Suppressor macrophage treated with lipopolysaccharide for 4 hours (primary cell): ENCODE data around the gene GABPB1.

Source experiments
- DNase-seq: peaks from one replicate; pipeline ENCODE4 v3.0.0-alpha.2; 2020

Gene GABPB1

DNA sequence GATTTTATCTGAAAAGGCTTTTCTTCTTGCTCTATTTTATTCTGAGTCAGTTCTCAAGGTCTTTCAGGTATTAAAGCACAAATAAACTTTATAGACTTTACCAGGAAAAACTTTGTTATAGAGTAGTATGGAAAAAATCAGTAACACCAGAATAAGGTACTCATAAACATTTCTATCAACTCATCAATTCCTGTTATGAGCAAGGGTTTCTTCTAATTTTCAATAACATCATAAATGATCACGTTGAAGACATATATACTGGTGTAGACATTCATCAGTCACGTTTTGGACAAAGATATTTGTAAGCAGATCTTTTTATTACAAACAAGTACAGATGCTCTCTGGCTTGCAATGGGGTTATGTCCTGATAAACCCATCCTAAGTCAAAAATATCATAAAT, 79.9 kb downstream of the GABPB1 start:
- no peak for DNase-seq

DNA sequence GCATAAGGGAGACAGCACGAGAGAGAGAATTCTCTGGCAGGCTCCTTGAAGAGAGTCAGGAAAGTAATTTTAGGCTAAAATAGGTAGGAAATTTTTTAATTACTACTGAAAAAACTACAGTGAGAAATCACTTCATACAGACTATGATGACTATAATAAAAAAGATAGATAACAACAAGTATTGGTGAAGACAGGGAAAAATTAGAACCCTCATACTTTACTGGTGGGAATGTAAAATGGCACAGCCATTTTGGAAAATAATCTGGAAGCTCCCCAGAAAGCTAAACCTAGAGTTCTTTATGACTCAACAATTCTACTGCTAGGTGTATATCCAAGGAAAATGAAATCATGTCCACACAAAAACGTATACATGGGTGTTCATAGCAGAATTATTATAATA, 87.4 kb downstream of the GABPB1 start:
- no peak for DNase-seq

DNA sequence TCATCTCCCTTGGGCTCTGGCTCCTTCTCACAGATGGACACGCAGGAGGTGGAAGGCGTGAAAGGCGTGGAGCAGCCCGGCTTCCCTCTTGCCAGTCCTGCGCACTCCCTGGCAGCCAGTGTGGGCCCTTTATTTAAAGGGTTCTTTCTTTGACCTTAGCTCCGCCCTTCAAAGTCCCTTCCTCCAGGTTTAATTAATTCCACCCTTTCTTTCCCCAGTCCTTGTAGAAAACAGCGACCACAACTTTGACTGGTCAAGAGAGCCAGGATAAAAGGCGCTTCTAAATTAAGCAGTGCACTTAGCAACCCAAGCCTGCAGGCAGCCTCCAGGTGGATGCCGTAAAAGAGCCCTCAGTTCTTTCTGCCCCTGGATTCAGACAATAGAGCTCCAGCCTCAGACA, 89.4 kb downstream of the GABPB1 start, which contains the start of gene HDC:
Gene HDC (minus strand): TSS at position 107 of the 400 bp plus-strand sequence. CDS start 103 bp downstream, at position 4.
- no peak for DNase-seq

DNA sequence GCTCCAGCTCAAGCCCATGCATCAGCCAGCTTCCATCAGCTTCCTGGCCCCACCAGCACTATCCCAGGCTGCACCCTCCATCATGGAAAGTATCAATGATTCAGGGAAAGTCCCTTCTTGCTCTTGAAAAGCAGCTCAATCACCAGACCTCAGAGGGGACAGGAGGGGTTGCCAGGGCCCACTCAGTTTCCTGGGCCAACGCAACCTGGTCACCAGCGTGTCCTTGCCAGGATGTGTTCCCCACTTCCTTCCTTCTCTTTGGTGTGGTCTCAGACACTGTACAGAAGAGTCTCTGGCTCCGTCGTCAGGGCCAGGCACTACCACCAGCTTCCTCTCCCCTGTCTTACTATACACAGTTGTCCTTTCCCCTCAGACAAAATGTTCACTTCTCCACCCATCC, 92.5 kb downstream of the GABPB1 start:
- no peak for DNase-seq

DNA sequence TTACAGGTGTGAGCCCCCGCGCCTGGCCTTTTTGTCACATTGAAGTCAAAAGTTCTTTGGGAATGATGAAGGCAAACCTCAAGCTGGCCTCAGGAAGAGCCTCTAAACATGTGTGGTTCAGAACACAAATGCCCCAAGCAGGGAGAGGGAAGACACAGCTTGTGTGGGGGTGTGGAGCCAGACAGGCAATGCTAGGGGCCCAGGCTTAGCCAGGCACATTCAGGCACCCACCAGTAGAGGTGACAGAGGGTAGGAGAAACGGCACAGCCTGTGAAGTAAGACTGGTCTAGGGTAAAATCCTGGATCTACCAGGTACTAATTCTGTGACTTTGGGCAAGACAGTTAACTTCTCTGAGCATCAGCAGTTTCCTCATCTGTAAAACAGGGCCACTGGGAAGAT, 93.0 kb downstream of the GABPB1 start:
- no peak for DNase-seq

DNA sequence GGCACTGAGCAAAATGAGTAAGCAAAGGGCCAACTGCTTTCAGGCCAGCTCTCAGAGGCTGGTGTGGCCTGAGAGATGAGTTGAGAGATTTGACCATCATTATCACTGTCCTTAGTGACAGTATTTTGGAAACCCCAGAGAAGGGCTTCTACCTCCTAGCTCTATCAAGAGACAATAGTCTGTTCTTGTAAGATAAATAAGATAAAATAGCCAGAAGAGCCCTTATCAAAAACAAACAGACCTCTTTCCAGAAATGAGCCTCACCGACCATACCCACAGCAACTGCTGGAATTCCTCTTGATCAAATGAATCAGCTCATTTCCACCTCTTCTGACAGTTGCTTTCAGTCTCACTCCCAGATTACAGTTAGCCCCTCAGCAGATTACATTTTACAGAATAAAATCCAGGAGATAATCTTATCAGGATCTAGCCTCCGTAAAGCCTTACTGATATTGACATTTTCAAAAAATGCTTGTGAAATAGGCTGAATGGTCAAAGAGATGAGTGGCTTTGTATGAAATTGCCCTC, 94.0 kb downstream of the GABPB1 start:
- DNase-seq, result no peak

DNA sequence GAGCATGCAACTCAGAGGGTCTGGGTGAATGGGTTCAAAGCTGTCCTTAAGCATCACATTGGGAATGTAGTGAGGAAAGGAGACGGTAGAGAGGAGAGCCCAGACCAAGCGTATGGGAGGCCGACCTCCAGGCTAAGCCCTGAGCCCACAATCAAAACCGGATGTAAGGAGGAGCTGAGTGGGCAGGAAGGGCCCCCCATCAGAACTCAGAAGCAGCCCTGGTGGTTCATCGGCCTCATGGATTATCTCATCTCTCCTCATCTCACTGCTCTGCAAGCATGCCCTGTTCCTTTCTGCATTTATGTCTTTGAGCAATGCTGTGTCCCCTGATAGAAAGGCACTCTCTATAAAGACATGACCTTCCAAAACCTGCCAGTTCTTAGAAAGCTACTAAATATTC, 95.7 kb downstream of the GABPB1 start:
- no peak for DNase-seq

DNA sequence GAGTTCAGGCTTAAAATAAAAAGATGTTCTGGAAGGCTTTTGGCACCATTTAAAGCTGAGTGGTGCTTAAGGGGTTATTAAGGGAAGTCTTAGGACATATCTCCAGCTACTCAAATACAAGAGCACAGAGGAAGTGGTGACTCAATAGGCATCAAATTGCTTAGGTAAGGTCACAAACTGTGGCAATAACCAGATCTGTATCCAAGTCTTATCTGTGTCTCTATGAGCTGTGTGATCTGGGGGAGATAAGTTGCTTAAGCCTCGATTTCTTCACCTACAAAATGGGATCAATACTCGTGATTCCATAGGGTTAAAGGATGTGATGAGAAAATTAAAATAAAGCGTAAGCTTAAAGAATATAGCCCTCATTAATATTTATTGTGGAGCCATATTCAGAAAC, 97.1 kb downstream of the GABPB1 start:
- peak; percentile 61 for DNase-seq

DNA sequence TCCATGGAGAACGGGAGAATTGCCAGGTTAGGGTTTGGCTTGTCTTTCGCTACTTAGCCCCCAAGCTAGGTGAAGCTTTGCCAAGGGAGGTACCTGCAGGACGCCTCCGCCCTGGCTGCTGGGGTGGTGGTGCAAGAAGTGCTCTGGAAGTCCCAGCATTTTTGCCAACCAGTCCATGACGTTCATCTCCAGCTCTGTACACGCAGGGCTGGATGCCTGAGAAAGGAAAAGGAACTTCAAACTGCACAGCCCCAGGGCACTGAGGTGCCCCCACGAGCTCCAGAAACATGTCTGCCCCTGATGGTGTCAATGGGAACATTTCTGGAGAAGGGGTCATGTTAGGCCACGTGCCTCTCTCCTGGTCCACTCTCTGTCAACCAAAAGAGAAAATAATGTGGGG, 97.7 kb downstream of the GABPB1 start:
- DNase-seq, result no peak

DNA sequence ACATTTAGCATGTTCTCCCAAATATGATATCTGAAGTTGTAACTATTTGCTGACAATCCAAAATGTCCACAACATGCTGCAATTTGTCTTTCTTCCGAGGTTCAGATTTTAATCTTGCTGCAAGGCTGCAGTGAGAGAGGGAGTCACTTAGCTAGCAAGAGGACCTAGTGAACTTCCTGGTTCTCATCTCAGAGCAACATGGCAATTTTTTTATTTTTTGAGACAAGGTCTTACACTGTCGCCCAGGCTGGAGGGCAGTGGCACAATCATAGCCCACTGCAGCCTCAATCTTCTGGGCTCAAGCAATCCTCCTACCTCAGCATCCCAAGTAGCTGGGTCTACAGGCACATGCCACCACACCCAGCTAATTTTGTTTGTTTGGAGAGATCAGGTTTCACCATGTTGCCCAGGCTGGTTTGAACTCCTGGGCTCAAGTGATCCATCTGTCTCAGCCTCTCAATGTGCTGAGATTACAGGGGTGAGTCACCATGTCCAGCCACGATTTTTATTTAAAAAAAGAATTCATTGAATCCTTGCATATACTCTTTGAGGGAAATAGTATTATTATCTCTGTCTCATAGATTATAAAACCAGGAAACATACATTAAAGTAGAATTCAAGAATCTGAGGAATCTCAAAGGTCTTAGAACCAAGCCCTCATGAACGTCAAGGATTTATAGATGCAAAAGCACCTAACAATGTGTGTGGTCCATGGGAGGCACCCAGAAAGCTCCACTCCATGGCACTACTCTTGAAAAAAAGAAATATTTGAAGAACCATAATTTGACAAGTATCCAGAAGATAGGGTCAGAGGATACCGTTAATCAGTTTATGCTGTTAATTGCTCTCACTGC, 98.6 kb downstream of the GABPB1 start:
- DNase-seq, result no peak

DNA sequence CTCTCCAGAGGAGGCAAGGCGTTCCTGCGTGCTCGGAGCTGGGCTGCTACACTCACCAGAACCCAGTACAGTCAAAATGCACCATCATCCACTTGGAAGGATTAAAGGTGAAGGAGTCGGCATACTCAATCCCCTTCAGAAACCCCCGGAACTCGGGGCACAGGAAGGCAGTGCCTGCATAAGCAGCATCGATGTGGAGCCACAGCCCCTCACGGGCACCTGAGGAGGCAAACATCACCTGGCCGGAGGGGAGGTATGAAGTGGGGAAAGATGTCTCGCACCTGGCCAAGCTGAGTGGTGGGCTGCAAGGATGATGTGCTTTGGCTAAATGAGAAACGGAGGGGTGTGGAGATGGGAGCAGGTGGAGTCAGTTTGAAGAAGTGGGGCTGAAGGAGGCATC, 102.4 kb downstream of the GABPB1 start:
- DNase-seq, result no peak

DNA sequence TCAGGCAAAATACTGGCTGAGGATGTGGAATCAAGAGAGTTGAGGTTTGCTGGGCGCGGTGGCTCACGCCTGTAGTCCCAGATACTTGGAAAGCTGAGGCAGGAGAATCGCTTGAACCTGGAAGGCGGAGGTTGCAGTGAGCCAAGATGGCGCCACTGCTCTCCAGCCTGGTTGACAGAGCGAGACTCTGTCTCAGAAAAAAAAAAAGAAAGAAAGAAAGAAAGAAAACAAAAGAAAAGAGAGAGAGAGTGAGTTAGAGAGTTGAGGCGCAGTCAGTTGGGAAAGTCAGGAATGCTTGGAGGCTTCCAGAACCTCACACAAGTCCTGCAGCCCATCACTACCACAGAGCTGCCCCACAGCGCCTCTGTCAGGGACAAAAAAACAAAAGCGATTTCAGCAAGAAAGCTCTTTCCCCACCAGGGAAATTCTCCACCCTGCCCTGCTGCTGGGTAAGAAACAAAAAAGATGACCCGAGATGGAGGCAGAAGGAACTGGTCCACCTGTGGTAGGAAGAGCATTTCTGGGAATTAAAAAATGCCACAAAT, 103.3 kb downstream of the GABPB1 start:
- no peak for DNase-seq

DNA sequence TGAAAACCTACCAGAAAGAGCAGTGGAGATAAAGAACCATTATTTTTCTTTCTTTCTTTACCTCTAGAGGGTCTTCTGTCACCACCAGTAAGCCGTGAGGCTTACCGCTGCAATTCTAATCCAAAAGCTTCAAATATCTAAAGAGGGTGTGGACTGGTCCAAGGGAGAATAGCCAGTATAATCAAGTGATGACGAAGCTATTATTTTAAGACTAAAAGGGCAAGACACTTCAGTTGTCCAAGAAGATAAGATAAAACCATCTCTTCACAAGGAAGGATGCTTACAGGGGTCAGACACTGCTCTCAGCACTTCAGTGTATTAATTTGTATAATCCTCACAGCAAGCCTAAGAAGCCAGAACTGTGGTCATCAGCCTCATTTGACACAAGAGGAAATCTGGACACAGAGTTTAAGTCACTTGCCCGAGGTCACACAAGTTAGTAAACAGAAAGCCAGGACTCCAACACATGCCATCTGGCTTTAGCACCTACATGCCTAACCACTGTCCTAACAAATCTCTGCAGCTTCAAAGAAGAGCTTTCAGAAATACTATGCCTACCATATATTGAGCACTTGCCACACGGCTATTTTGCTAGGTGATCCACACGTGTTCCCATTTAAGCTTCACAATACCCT, 104.1 kb downstream of the GABPB1 start:
- DNase-seq, result no peak

DNA sequence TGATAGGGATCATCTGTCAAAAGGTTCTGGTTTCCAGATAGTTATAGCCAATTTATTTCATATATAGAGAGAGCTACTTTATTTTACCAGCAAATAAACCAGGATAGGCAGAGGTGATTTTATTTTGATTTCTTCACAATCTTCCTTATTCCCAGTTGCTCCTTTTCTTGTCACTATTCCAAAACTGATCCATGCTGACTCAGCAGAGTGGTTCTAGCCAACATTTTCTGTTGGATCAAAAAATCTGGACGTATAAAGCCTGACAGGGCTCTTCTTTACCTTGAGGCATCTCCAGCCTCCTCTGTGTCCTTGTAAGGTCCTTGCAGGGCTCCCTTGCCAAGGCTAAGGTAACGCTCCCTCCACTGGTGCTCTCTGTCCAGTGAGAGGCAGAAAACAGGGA, 105.3 kb downstream of the GABPB1 start:
- no peak for DNase-seq

DNA sequence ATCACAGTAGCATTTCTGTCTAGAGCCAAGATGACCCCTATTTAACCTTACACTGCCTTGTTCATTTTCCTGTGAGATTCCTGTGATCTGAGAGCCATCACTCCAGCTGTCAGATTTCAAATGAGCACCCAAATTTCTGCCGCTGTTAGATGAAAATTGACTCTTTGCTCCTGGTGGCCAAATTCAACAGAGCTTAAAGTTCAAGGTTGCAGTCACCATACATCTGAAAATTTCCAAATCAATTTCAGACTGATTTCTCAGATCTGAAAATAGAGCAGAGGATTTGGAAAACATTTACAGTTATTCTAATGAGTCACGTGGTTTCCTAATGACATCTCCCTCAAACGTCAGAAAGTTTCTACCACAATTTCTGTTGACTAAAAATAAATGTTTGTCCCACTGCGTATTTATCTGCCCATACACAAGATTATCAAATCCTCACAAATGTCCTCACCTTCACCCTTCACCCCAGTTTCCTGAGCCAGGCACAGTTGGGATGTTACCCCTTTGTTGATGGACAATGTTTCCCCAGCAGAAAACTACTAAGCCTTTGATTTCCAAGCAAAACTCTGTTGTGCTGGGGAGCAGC, 105.9 kb downstream of the GABPB1 start:
- DNase-seq, result peak; percentile 48

DNA sequence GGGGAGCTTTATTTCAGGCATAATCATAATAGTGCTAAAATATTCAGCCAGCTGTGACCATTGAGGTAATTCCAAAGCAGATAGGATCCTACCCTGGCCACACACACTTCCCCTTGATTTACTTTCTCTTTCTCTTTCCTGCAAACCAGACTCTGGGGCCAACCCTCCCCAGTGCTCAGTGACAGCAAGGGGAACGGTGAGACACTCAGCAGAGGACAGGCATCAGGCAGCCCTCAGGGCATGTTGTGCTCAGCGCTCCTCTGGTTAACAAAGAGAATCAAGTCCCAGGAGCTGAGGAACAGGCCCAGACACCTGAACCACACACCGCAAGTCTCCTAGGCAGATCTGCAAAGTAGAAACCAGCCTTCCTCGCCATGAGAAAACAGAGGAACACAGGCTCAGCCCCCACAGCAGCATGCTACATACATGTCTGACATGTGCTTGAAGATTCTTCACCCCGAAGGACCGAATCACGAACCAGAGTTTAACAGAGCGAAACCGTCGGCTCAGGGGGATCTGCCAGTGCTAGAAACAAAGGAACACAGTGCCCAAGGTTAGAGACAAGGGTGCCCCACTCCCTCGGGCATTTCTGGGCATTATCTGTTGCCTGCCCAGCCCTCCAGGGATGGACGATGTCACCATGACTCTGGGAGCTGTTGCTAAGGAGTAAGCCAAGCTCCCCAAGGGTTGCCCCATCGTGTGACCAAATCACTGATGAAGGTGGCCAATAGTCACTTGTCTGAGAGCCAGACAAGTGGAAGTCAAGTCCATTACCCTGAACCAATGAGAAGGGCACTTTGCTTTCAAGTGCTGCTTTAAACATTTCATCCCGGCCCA, 107.0 kb downstream of the GABPB1 start:
- DNase-seq, result peak; percentile 83

DNA sequence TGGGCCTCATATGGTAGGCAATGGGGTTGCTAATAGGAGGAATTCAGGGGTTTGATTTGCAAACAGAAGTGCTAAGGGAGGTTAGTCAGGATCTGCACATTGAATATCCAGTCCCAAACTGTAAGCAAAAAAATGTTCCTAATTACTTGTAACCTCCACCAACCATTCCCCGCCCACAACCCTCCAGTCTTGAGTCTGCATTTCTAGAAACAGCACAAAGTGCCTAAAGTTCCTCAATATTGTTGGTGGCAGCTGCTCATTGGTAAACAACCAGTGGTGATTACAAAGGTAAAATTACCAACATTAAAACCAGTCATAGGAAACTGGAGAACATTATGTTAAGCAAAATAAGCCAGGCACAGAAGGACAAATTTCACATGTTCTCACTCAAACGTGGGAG, 108.4 kb downstream of the GABPB1 start:
- DNase-seq, result no peak

DNA sequence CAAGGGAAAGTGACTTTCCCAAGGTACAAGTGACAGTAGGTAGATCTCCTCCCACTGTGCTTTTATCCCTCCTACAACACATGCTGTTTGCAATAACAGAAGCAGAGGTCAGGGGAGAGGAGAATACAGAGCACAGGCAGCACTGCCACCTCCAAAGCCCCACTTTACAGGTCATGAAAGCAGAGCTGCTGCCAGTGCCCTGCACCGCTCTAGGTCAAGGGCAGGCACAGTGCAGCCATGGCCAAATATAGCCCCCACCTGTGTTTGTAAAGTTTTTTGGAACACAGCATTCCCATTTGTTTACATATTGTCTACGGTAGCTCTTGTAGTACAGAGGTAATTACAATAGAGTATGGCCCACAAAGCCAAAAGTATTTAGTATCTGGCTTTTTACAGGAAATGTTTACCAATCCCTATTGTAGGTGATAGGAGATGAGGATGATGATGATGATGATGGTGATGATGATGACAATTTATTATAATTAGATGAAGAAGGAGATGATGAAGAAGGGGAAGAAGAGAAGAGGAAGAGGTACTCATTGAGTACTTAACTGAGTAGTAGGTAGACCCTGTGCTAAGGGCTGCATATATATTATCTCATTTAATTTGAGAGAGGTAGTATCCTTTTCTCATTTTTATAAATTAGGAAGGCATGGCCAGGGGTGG, 109.9 kb downstream of the GABPB1 start:
- no peak for DNase-seq

DNA sequence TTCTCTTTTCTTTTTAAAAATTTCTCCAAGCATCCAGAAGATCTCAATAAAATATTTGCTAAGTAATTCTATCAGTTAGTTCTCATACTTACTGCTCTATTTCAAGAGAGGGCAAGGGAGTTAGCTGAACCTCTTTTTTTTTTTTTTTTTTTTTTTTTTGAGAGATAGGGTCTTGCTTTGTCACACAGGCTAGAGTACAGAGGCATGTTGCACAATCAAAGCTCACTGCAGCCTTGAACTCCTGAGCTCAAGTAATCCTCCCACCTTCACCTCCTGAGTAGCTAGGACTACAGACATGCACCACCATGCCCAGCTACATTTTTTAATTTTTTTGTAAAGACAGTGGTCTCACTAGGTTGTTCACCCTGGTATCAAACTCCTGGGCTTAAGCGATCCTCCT, 110.8 kb downstream of the GABPB1 start:
- DNase-seq, result no peak

DNA sequence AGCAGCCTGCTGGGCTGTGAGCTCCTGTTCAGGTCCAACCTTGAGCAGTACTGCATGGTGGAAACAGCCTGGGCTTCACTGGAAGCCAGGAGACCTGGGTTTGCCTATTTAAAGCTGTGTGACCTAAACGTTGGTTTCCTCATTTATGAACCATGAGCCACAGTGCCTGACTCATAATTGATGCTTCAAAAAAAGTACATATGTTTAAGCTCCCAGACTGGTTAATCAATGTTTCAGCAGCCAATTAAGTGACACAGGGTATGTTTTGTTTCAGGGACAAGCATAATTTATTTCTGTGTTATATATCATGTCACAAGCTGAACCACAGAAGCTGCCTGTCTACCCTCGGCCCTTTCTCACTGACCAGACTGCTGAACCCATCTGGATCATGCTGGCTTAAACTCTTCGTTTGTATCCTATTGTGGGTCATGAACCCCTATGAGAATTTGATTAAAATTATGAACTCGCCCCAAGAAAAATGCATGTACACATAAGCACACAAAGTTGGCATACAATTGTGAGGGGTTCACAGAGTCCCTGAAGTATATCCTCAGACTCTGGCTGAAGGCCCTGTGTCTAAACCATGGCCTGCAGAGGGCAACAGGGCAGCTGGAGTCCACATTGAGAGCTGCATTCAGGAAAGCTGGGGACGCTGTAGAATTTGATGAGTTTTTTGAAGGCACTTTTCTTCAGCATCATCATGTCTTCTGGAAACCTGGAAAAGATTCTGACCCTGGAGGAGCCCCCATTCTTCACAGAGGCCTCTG, 113.1 kb downstream of the GABPB1 start:
- peak; percentile 29 for DNase-seq

DNA sequence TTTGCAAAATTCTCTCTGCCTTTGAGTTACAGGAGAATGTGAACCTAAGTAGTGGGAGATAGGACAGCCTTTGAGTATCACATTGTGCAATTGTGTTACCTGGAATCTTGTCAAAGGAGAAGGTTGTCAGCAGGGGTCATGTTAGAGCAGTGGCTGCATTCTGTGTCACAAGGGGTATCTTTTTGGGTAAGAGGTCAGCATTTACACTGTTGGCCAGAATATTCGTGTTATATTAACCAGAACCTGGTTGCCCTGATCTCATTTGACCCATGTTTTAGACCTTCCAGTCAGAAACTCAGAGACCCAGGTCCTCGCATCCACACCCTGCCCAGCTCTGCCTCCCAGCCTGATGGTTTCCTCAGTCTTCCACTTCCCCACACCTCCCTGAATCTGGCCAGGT, 116.7 kb downstream of the GABPB1 start:
- no peak for DNase-seq
